K562 (cell line): Measurements from ENCODE around the gene EPB41L1.

ENCODE experiments used
- BHLHE40 ChIP-seq: IDR thresholded peaks from 2 replicates; pipeline ENCODE4 v1.6.1; 2011; ENCODE audit warnings: low read length, improper control_type of control experiment
- CUX1 ChIP-seq: fragments of 200-800 bp; sonication (Bioruptor generic); IDR thresholded peaks from 2 replicates; pipeline ENCODE4 v1.6.1; 2016; ENCODE audit warnings: missing genetic modification characterization, missing compliant biosample characterization
- LARP7 ChIP-seq: fragments of 450-650 bp; IDR thresholded peaks from 2 replicates; pipeline ENCODE4 v1.6.1; 2016
- RCOR1 ChIP-seq, 2 experiments: IDR thresholded peaks; 2 replicates each; pipeline ENCODE4 v1.6.1; 2012; ENCODE audit warnings: low read depth in 2 of 2, low read length in 2 of 2, borderline replicate concordance in 1 of 2, improper control_type of control experiment in 1 of 2
- RFX1 ChIP-seq: fragments of 450-650 bp; IDR thresholded peaks from 2 replicates; pipeline ENCODE4 v1.6.1; 2016; ENCODE audit warnings: mild to moderate bottlenecking, moderate library complexity
- SIX5 ChIP-seq, 2 experiments: IDR thresholded peaks; 2 replicates each; pipeline ENCODE4 v1.6.1; 2011; ENCODE audit warnings: low read length in 2 of 2, borderline replicate concordance in 1 of 2, low read depth in 1 of 2, mild to moderate bottlenecking in 1 of 2, moderate library complexity in 1 of 2; ENCODE audit not compliant: insufficient read depth in 1 of 2
- SPI1 ChIP-seq: IDR thresholded peaks from 2 replicates; pipeline ENCODE4 v1.6.1; 2011; ENCODE audit warnings: low read depth, low read length, control low read depth, borderline replicate concordance
- UBTF ChIP-seq, 2 experiments: IDR thresholded peaks; 2 replicates each; pipeline ENCODE4 v1.6.1; 2012; ENCODE audit warnings: improper control_type of control experiment in 2 of 2, low read depth in 2 of 2, low read length in 2 of 2, borderline replicate concordance in 1 of 2

- no peak for TF ChIP-seq RFX1
- no peak for TF ChIP-seq SIX5 (IDR thresholded peaks at IDR 0.05; ENCODE audit: borderline replicate concordance in 1 of 2, insufficient read depth in 1 of 2, low read depth in 1 of 2, low read length in 2 of 2)
- TF ChIP-seq SPI1 = no peak
- TF ChIP-seq UBTF (IDR thresholded peaks at IDR 0.05; ENCODE audit: borderline replicate concordance in 1 of 2, low read depth in 2 of 2, low read length in 2 of 2) = no peak
- TF ChIP-seq BHLHE40 = no peak
- no peak for TF ChIP-seq LARP7
- TF ChIP-seq CUX1 = no peak
- no peak for TF ChIP-seq RCOR1 (IDR thresholded peaks at IDR 0.05; ENCODE audit: borderline replicate concordance in 1 of 2, low read depth in 2 of 2, low read length in 2 of 2)
These were observed 19.4 kb upstream of the EPB41L1 start for GRCh38 chr20:36135159-36135558.
